ENCODE measurements around the gene GPR146. TPM values are rescaled to one million over a fixed set of nuclear protein-coding genes. Genes with fewer than 3 reads are reported as not detected.

Gene GPR146
- total RNA-seq, 1 donor from 2014 or later: 0.79 TPM

- Histone ChIP-seq H3K27ac (no peak overlapping the region), H4K20me1 (ENCODE audit: low read depth) (peaks cover 49% of the 10 kb centered on the region), H3K9me3 (ENCODE audit: low read depth) (no peaks in the 10 kb centered on the region), H3K4me2 (no peak overlapping the region), H3K4me1 (peaks cover 8% of the 10 kb centered on the region), H3K79me2 (ENCODE audit: low read depth) (peaks cover 61% of the 10 kb centered on the region), H3K9ac (no peak overlapping the region), H3K4me3 (no peak overlapping the region), H3K27me3 (no peaks in the 10 kb centered on the region), H3K36me3 (no peaks in the 10 kb centered on the region), H3F3A (ENCODE audit: low read depth) (peaks cover 21% of the 10 kb centered on the region), H2AFZ (replicated peaks) (no peak overlapping the region)
- Mint-ChIP-seq H3K9me3 (peaks cover 11% of the 10 kb centered on the region), H3K27me3 (ENCODE audit: insufficient read depth, low read depth) (peaks cover 4% of the 10 kb centered on the region), H3K36me3 (peaks cover 24% of the 10 kb centered on the region), H3K27ac (no peak overlapping the region), H3K4me1 (peaks cover 39% of the 10 kb centered on the region), H3K4me3 (peak overlapping the region; percentile 93)
- DNase-seq (ENCODE audit: low spot score): no peak
- TF ChIP-seq EZH2phosphoT487 (IDR thresholded peaks at IDR 0.05) (no peak), CTCF (IDR thresholded peaks at IDR 0.05) (no peak), EZH2 (IDR thresholded peaks at IDR 0.05) (no peak)
Measured at GRCh38 chr7:1025743-1026581, 18.4 kb upstream of the GPR146 start.

- no peak overlapping the region for H3K27ac Mint-ChIP-seq
- TF ChIP-seq CTCF (IDR thresholded peaks at IDR 0.05) (no peak), EZH2phosphoT487 (IDR thresholded peaks at IDR 0.05) (no peak), EZH2 (IDR thresholded peaks at IDR 0.05) (no peak)
- Histone ChIP-seq H3K9me3 (ENCODE audit: low read depth) (no peaks in the 10 kb centered on the region), H4K20me1 (ENCODE audit: low read depth) (peaks cover 49% of the 10 kb centered on the region), H3K27me3 (no peaks in the 10 kb centered on the region), H3F3A (ENCODE audit: low read depth) (peaks cover 21% of the 10 kb centered on the region), H3K4me2 (peak overlapping the region; percentile 96), H3K4me3 (peak overlapping the region; percentile 84), H3K4me1 (peaks cover 8% of the 10 kb centered on the region), H3K27ac (no peak overlapping the region), H2AFZ (replicated peaks) (no peak overlapping the region), H3K36me3 (no peaks in the 10 kb centered on the region), H3K9ac (peak overlapping the region; percentile 79), H3K79me2 (ENCODE audit: low read depth) (peaks cover 57% of the 10 kb centered on the region)
- H3K4me1 Mint-ChIP-seq: peaks cover 41% of the 10 kb centered on the region
- H3K9me3 Mint-ChIP-seq: peaks cover 6% of the 10 kb centered on the region
- H3K27me3 Mint-ChIP-seq (ENCODE audit: insufficient read depth, low read depth): peaks cover 4% of the 10 kb centered on the region
- H3K36me3 Mint-ChIP-seq: peaks cover 18% of the 10 kb centered on the region
- H3K4me3 Mint-ChIP-seq: peak overlapping the region; percentile 93
- no peak for DNase-seq (ENCODE audit: low spot score)
Measured at GRCh38 chr7:1026721-1027161, 17.6 kb upstream of the GPR146 start.

GRCh38 chr7:1027242-1028043 lies 16.9 kb upstream of the GPR146 start:
- Histone ChIP-seq H4K20me1 (ENCODE audit: low read depth) (peaks cover 49% of the 10 kb centered on the region), H3K79me2 (ENCODE audit: low read depth) (peaks cover 54% of the 10 kb centered on the region)
- no peak for TF ChIP-seq EZH2 (IDR thresholded peaks at IDR 0.05)
- no peak for TF ChIP-seq CTCF (IDR thresholded peaks at IDR 0.05)
- no peak for TF ChIP-seq EZH2phosphoT487 (IDR thresholded peaks at IDR 0.05)

More at GRCh38 chr7:1027242-1028043, 16.9 kb upstream of the GPR146 start:
- H3K9ac ChIP-seq: peak overlapping the region; percentile 79
- H3K9me3 ChIP-seq (ENCODE audit: low read depth): no peaks in the 10 kb centered on the region
- no peak overlapping the region for H2AFZ ChIP-seq (replicated peaks)
- peaks cover 8% of the 10 kb centered on the region for H3K4me1 ChIP-seq
- Mint-ChIP-seq H3K4me3 (peak overlapping the region; percentile 93), H3K9me3 (peaks cover 3% of the 10 kb centered on the region), H3K27me3 (ENCODE audit: insufficient read depth, low read depth) (peaks cover 4% of the 10 kb centered on the region), H3K36me3 (peaks cover 15% of the 10 kb centered on the region), H3K27ac (no peak overlapping the region), H3K4me1 (peaks cover 41% of the 10 kb centered on the region)
- no peaks in the 10 kb centered on the region for H3K36me3 ChIP-seq
- DNase-seq (ENCODE audit: low spot score): peak; percentile 68
- H3K27ac ChIP-seq: peak overlapping the region; percentile 57
- H3K27me3 ChIP-seq: no peaks in the 10 kb centered on the region
- H3K4me2 ChIP-seq: peak overlapping the region; percentile 96
- peaks cover 21% of the 10 kb centered on the region for H3F3A ChIP-seq (ENCODE audit: low read depth)
- peak overlapping the region; percentile 84 for H3K4me3 ChIP-seq

Measured in neural progenitor cell (in vitro differentiated cells).